Right lobe of liver (tissue), 6 donors: Measurements from ENCODE around the gene GRID1. TPM values are rescaled to one million over a fixed set of nuclear protein-coding genes. Genes with fewer than 3 reads are reported as not detected.
A peak's percentile ranks its signal among the peaks of the same experiment; 100 is the strongest.

Experiments used
- ATAC-seq, 4 donors: fragments of 200-7000 bp; cut with Tn5 transposase; one replicate each; pipeline ENCODE4 v1.9.1; 2020; ENCODE audit warnings: mild to moderate bottlenecking in 4 of 4, moderate library complexity in 4 of 4
- DNase-seq, 3 donors: peaks; one replicate each; pipeline ENCODE4 v3.0.0-alpha.2; 2020
- H3K27ac ChIP-seq, 3 donors: fragments of 200-600 bp; one replicate each; pipeline ENCODE4 v1.8.0; 2022
- H3K27me3 ChIP-seq, 2 donors: fragments of 200-600 bp; one replicate each; pipeline ENCODE4 v1.8.0; 2022
- H3K36me3 ChIP-seq, 4 donors: fragments of 200-600 bp; sonication (generic) in 1 of 4; one replicate each; pipeline versions ENCODE4 v1.5.1 to v1.8.0; 2017 to 2022; ENCODE audit warnings: control low read depth in 1 of 4
- H3K4me1 ChIP-seq, 4 donors: fragments of 200-600 bp; sonication (generic) in 1 of 4; one replicate each; pipeline versions ENCODE4 v1.5.1 to v1.8.0; 2017 to 2022; ENCODE audit warnings: control low read depth in 1 of 4
- H3K4me3 ChIP-seq, 3 donors: fragments of 200-600 bp; one replicate each; pipeline ENCODE4 v1.8.0; 2022
- H3K9me3 ChIP-seq, 4 donors: fragments of 200-600 bp; sonication (generic) in 1 of 4; one replicate each; pipeline versions ENCODE4 v1.5.1 to v1.8.0; 2017 to 2022; ENCODE audit warnings: control low read depth in 1 of 4
- CTCF ChIP-seq, 4 donors: fragments of 200-600 bp in 3 of 4; fragments of 450-650 bp in 1 of 4; IDR thresholded peaks; one replicate each; pipeline versions ENCODE4 v1.5.1 to v1.8.0; 2016 to 2022; ENCODE audit warnings: antibody characterized with exemption in 4 of 4, mild to moderate bottlenecking in 2 of 4
- POLR2A ChIP-seq: fragments of 450-650 bp; IDR thresholded peaks from one replicate; pipeline ENCODE4 v1.6.1; 2017; ENCODE audit warnings: antibody characterized with exemption, mild to moderate bottlenecking
- WGBS: methylation state at CpG from one replicate; pipeline ENCODE4 v1.1.6; 2018; ENCODE audit warnings: low coverage, low lambda C conversion rate; ENCODE audit not compliant: insufficient coverage; ENCODE audit errors: missing lambda C conversion rate; 5-methylcytosine and 5-hydroxymethylcytosine counted together
- intact Hi-C, 2 donors: fragments of 100-400 bp; cut with DNase I; formaldehyde crosslinking; loops; one replicate each; pipeline versions ENCODE4 v1.11.2 to v1.14.1; 2022
- total RNA-seq, 6 experiments: library from RNA; depleted of rRNA in 2 of 6; stranded (reverse); fragments of >200 nt in 2 of 6; fragmentation: NEBNext Ultra II Directional in 3 of 6; extraction: Animal tissue kit (Norgen Biotek cat#: 25700) in 3 of 6; gene quantifications; one replicate each; pipeline versions ENCODE4 v1.1.0 to v1.2.4, GENCODE V29; 2016 to 2023
- donor health status: DM: no; HTN: yes; CAD: no.
- donor health status: DM: no; HTN: no; CAD: no.
- donor health status: DM: no; HTN: no; CAD: no.
- donor health status: DM: no; HTN: yes; CAD: no.
- donor health status: DM: no; HTN: yes; CAD: no.

GRID1 gene
- total RNA-seq, 6 experiments from 2014 or later: 0.05 to 1.9 (median 0.81) TPM

GRCh38 chr10:85655411-85655810 lies 711.2 kb downstream of the GRID1 start:
- no peaks in the 10 kb centered on the region for H3K27me3 ChIP-seq
- WGBS: 39% methylated on average over 2 of the region's 2 CpGs
- ATAC-seq (no peak), DNase-seq (no peak)
- no peaks in the 10 kb centered on the region for H3K4me1 ChIP-seq
- no peaks in the 10 kb centered on the region for H3K36me3 ChIP-seq
- no peak overlapping the region for H3K4me3 ChIP-seq
- H3K27ac ChIP-seq: no peak overlapping the region
- no peak for TF ChIP-seq CTCF (IDR thresholded peaks at IDR 0.05)
- TF ChIP-seq POLR2A: no peak
- intact Hi-C loops: no loop called here
- no peaks in the 10 kb centered on the region for H3K9me3 ChIP-seq

DNA sequence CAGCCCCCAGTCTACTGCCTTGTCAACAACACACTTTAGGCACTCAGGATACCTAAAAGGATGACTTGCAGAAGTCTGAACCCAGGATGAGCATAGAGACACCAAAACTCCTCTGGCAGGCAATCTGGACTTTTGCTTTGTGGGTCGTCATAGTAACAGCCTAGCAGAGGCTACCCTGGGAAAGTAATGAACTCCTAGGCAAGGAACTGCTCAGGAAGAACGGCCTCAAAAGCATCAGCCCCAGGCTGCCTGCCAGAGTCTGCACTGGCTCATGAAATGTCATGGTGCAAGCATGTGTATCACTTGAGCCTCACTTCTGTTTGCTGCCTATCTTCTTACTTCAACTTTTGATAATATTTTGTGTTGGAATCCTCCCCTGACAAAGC lies 715.1 kb downstream of the GRID1 start:
- H3K36me3 ChIP-seq: no peaks in the 10 kb centered on the region
- ATAC-seq: peak in 2 of 4 donors; percentile 26 to 43

DNA sequence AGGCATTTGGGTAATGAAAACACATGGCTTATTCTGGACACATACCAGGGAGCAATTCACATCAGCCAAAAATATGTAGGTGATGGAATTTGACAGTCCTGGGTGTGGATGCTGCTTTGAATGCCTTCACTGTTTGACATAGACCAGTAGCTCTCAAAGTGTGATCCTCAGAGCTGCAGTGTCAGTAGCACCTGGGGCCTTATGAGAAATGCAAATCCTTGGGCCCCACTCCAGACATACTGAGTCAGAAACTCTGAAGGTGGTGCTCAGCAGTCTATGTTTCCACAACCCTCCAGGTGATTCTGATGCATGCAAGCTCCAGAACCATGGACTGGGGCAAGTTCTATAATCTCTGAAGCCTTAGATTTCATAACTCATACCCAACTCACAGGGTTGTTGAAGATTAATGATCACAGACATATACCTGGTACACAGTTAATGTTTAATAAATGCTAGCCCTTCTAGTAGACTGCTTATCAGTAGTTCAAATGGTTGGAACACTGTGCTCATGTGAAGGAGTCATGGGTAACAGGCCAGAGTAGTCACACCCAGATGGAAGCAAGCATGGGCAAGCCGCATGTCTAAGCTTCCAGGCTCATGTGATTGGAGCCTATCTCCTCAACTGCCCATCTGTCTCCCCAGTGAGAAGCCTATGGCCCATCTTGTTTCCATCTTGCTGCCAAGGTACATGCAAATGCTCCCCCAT lies 715.7 kb downstream of the GRID1 start:
- Histone ChIP-seq H3K9me3 (no peaks in the 10 kb centered on the region), H3K4me3 (no peak overlapping the region), H3K27ac (no peak overlapping the region), H3K36me3 (no peaks in the 10 kb centered on the region), H3K4me1 (no peaks in the 10 kb centered on the region), H3K27me3 (no peaks in the 10 kb centered on the region)
- ATAC-seq: peak in 1 of 4 donors; percentile 43
- no CpG with 5 or more reads among the region's 1 CpG for WGBS
- TF ChIP-seq POLR2A: no peak
- TF ChIP-seq CTCF (IDR thresholded peaks at IDR 0.05): no peak
- no peak for DNase-seq
- intact Hi-C loops: no loop called here

More for the DNA sequence above, 715.1 kb downstream of the GRID1 start:
- no peak for DNase-seq
- intact Hi-C loops: no loop called here
- H3K9me3 ChIP-seq: no peaks in the 10 kb centered on the region
- no peak overlapping the region for H3K4me3 ChIP-seq
- no peaks in the 10 kb centered on the region for H3K4me1 ChIP-seq
- H3K27ac ChIP-seq: no peak overlapping the region
- TF ChIP-seq POLR2A (no peak), CTCF (IDR thresholded peaks at IDR 0.05) (no peak)
- 20% methylated on average over 1 of the region's 2 CpGs for WGBS
- no peaks in the 10 kb centered on the region for H3K27me3 ChIP-seq

DNA sequence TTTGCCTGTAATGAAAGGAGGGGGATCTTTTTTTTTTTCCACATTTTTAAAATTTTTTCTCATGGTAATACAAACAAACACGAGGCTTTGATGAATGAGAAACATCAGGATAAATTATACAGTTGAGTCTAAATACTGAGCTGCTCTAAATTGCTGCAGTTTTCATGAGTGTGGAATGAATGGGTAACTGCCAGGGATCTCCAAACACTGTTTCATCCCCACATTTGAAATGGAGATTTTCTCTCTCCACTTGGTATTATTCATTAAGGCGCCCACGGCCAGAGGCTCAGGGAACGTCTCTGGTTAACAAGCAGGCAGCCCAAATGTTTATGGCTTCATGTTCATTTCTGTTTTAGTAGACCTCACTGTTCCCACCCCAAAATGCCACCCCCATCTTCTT lies 717.1 kb downstream of the GRID1 start:
- TF ChIP-seq CTCF (IDR thresholded peaks at IDR 0.05): no peak
- TF ChIP-seq POLR2A: no peak
- 46% methylated on average over 4 of the region's 4 CpGs for WGBS
- no peak overlapping the region for H3K27ac ChIP-seq
- intact Hi-C loops: no loop called here
- H3K4me3 ChIP-seq: no peak overlapping the region
- ATAC-seq (no peak), DNase-seq (no peak)
- no peaks in the 10 kb centered on the region for H3K27me3 ChIP-seq
- H3K9me3 ChIP-seq: no peaks in the 10 kb centered on the region
- H3K4me1 ChIP-seq: no peaks in the 10 kb centered on the region
- no peaks in the 10 kb centered on the region for H3K36me3 ChIP-seq
